Lower lobe of right lung (tissue), 2 donors: ENCODE results near the gene CHI3L2. TPM values are rescaled to one million over a fixed set of nuclear protein-coding genes. Genes with fewer than 3 reads are reported as not detected.

ENCODE experiments used
- ATAC-seq, 2 donors: fragments of 200-7000 bp; cut with Tn5 transposase; one replicate each; pipeline ENCODE4 v1.9.1; 2020 to 2022; ENCODE audit warnings: mild to moderate bottlenecking in 2 of 2, moderate library complexity in 2 of 2
- DNase-seq: peaks from one replicate; pipeline ENCODE4 v3.0.0-alpha.2; 2020
- H3K27ac ChIP-seq: fragments of 200-600 bp; one replicate; pipeline ENCODE4 v1.8.0; 2022
- H3K27me3 ChIP-seq: fragments of 200-600 bp; one replicate; pipeline ENCODE4 v1.8.0; 2022; ENCODE audit warnings: low read depth
- H3K36me3 ChIP-seq: fragments of 200-600 bp; one replicate; pipeline ENCODE4 v1.8.0; 2022; ENCODE audit warnings: mild to moderate bottlenecking
- H3K4me1 ChIP-seq: fragments of 200-600 bp; one replicate; pipeline ENCODE4 v1.8.0; 2022
- H3K4me3 ChIP-seq: fragments of 200-600 bp; one replicate; pipeline ENCODE4 v1.8.0; 2022; ENCODE audit warnings: mild to moderate bottlenecking
- H3K9me3 ChIP-seq: fragments of 200-600 bp; one replicate; pipeline ENCODE4 v1.8.0; 2022
- CTCF ChIP-seq: fragments of 200-600 bp; IDR thresholded peaks from one replicate; pipeline ENCODE4 v1.8.0; 2022; ENCODE audit warnings: antibody characterized with exemption, mild to moderate bottlenecking
- intact Hi-C: fragments of 100-400 bp; cut with DNase I; formaldehyde crosslinking; loops from one replicate; pipeline ENCODE4 v1.11.0; 2022
- total RNA-seq: library from RNA; stranded (reverse); fragmentation: NEBNext Ultra II Directional; extraction: Animal tissue kit (Norgen Biotek cat#: 25700); gene quantifications from one replicate; pipeline ENCODE4 v1.2.1, GENCODE V29; 2021
- donor health status: DM: no; HTN: yes; CAD: no; lungs with severe emphysema.

The CHI3L2 gene
- total RNA-seq, 1 donor from 2014 or later: 31.2 TPM

GRCh38 chr1:111209622-111210021, 17.9 kb upstream of the CHI3L2 start:
- ATAC-seq (no peak), DNase-seq (no peak)
- no peaks in the 10 kb centered on the region for H3K36me3 ChIP-seq
- no peaks in the 10 kb centered on the region for H3K9me3 ChIP-seq
- H3K4me3 ChIP-seq: no peak overlapping the region
- H3K27me3 ChIP-seq: no peaks in the 10 kb centered on the region
- intact Hi-C loops: no loop called here
- H3K27ac ChIP-seq: no peak overlapping the region
- peaks cover 20% of the 10 kb centered on the region for H3K4me1 ChIP-seq
- TF ChIP-seq CTCF: no peak

- H3K4me1 ChIP-seq: peaks cover 25% of the 10 kb centered on the region
- no peaks in the 10 kb centered on the region for H3K27me3 ChIP-seq
- TF ChIP-seq CTCF: no peak
- H3K36me3 ChIP-seq: no peaks in the 10 kb centered on the region
- ATAC-seq (no peak), DNase-seq (no peak)
- H3K27ac ChIP-seq: no peak overlapping the region
- intact Hi-C loops: no loop called here
- no peaks in the 10 kb centered on the region for H3K9me3 ChIP-seq
- H3K4me3 ChIP-seq: no peak overlapping the region
These were observed 15.6 kb upstream of the CHI3L2 start for GRCh38 chr1:111211921-111212320.

GRCh38 chr1:111212634-111213335, 14.7 kb upstream of the CHI3L2 start:
- no peaks in the 10 kb centered on the region for H3K27me3 ChIP-seq
- no peaks in the 10 kb centered on the region for H3K36me3 ChIP-seq
- DNase-seq (no peak), ATAC-seq (peak; percentile 10 to 23)
- no peak for TF ChIP-seq CTCF
- no peak overlapping the region for H3K4me3 ChIP-seq
- no peaks in the 10 kb centered on the region for H3K9me3 ChIP-seq
- H3K4me1 ChIP-seq: peaks cover 32% of the 10 kb centered on the region
- intact Hi-C loops: no loop called here
- no peak overlapping the region for H3K27ac ChIP-seq

- Histone ChIP-seq H3K36me3 (no peaks in the 10 kb centered on the region), H3K4me1 (peaks cover 32% of the 10 kb centered on the region), H3K9me3 (no peaks in the 10 kb centered on the region), H3K27ac (no peak overlapping the region), H3K4me3 (no peak overlapping the region), H3K27me3 (no peaks in the 10 kb centered on the region)
- intact Hi-C loops: no loop called here
- ATAC-seq (peak; percentile 46 to 49), DNase-seq (peak; percentile 65)
- TF ChIP-seq CTCF: no peak
These were observed 14.1 kb upstream of the CHI3L2 start for GRCh38 chr1:111213412-111213811.

- intact Hi-C loops: no loop called here
These were observed 13.3 kb upstream of the CHI3L2 start for GRCh38 chr1:111214074-111214801.

More at GRCh38 chr1:111214074-111214801, 13.3 kb upstream of the CHI3L2 start:
- Histone ChIP-seq H3K4me3 (no peak overlapping the region), H3K27me3 (no peaks in the 10 kb centered on the region), H3K36me3 (no peaks in the 10 kb centered on the region), H3K9me3 (no peaks in the 10 kb centered on the region), H3K27ac (no peak overlapping the region), H3K4me1 (peaks cover 32% of the 10 kb centered on the region)
- DNase-seq (no peak), ATAC-seq (no peak)
- TF ChIP-seq CTCF: no peak
